Activated naive CD8-positive, alpha-beta T cell (primary cell): Measurements from ENCODE around the gene NPIPA3.
A peak's percentile ranks its signal among the peaks of the same experiment; 100 is the strongest.
"Not testable (repeated sequence)": the region's sequence is repeated elsewhere in the genome, so short reads cannot be mapped to it uniquely, and the experiment has no call there.

Source experiments
- H3K27ac Mint-ChIP-seq: one replicate; pipeline ENCODE4 v1.8.0; 2021; ENCODE audit warnings: mixed read lengths
- H3K27me3 Mint-ChIP-seq: one replicate; pipeline ENCODE4 v1.8.0; 2021; ENCODE audit warnings: mixed read lengths
- H3K36me3 Mint-ChIP-seq: one replicate; pipeline ENCODE4 v1.8.0; 2021; ENCODE audit warnings: mixed read lengths
- H3K4me1 Mint-ChIP-seq: one replicate; pipeline ENCODE4 v1.8.0; 2021; ENCODE audit warnings: low read depth, mixed read lengths
- H3K4me3 Mint-ChIP-seq: one replicate; pipeline ENCODE4 v1.8.0; 2021; ENCODE audit warnings: mild to moderate bottlenecking, mixed read lengths
- H3K9me3 Mint-ChIP-seq: one replicate; pipeline ENCODE4 v1.8.0; 2021; ENCODE audit warnings: low read depth, mixed read lengths

The NPIPA3 gene

GRCh38 chr16:14703156-14704011, at the start of gene NPIPA3:
NPIPA3 (plus strand) TSS chr16:14703411; CDS start chr16:14708944, 5,533 bp downstream.
- not testable (repeated sequence) for H3K36me3 Mint-ChIP-seq, H3K4me1 Mint-ChIP-seq, H3K27me3 Mint-ChIP-seq, H3K27ac Mint-ChIP-seq, H3K9me3 Mint-ChIP-seq, H3K4me3 Mint-ChIP-seq

GRCh38 chr16:14658063-14658462, 45.1 kb upstream of the NPIPA3 start:
- Mint-ChIP-seq H3K9me3 (no peaks in the 10 kb centered on the region), H3K4me1 (peaks cover 5% of the 10 kb centered on the region), H3K4me3 (no peak overlapping the region), H3K36me3 (no peaks in the 10 kb centered on the region), H3K27ac (peak overlapping the region; percentile 28), H3K27me3 (no peaks in the 10 kb centered on the region)

GRCh38 chr16:14667347-14668266, 35.6 kb upstream of the NPIPA3 start:
- Mint-ChIP-seq H3K9me3 (no peaks in the 10 kb centered on the region), H3K4me1 (peaks cover 3% of the 10 kb centered on the region), H3K4me3 (no peak overlapping the region), H3K27me3 (no peaks in the 10 kb centered on the region), H3K36me3 (peaks cover 5% of the 10 kb centered on the region), H3K27ac (no peak overlapping the region)

GRCh38 chr16:14668556-14669223, 34.5 kb upstream of the NPIPA3 start:
- H3K9me3 Mint-ChIP-seq, result no peaks in the 10 kb centered on the region
- no peaks in the 10 kb centered on the region for H3K27me3 Mint-ChIP-seq
- H3K27ac Mint-ChIP-seq, result no peak overlapping the region
- H3K36me3 Mint-ChIP-seq, result peaks cover 5% of the 10 kb centered on the region
- H3K4me3 Mint-ChIP-seq, result no peak overlapping the region
- H3K4me1 Mint-ChIP-seq, result peaks cover 3% of the 10 kb centered on the region

- peaks cover 5% of the 10 kb centered on the region for H3K36me3 Mint-ChIP-seq
- H3K4me1 Mint-ChIP-seq, result peaks cover 3% of the 10 kb centered on the region
- no peak overlapping the region for H3K4me3 Mint-ChIP-seq
- H3K9me3 Mint-ChIP-seq, result no peaks in the 10 kb centered on the region
- no peak overlapping the region for H3K27ac Mint-ChIP-seq
- H3K27me3 Mint-ChIP-seq, result no peaks in the 10 kb centered on the region
These were observed 33.4 kb upstream of the NPIPA3 start for GRCh38 chr16:14669776-14670175.

GRCh38 chr16:14672403-14672971, 30.7 kb upstream of the NPIPA3 start:
- Mint-ChIP-seq H3K27me3 (no peaks in the 10 kb centered on the region), H3K36me3 (peaks cover 2% of the 10 kb centered on the region), H3K4me3 (no peak overlapping the region), H3K9me3 (no peaks in the 10 kb centered on the region), H3K27ac (no peak overlapping the region), H3K4me1 (peaks cover 3% of the 10 kb centered on the region)

GRCh38 chr16:14676633-14677032, 26.6 kb upstream of the NPIPA3 start:
- Mint-ChIP-seq H3K27me3 (peaks cover 3% of the 10 kb centered on the region), H3K27ac (no peak overlapping the region), H3K9me3 (no peaks in the 10 kb centered on the region), H3K36me3 (no peaks in the 10 kb centered on the region), H3K4me1 (peaks cover 3% of the 10 kb centered on the region), H3K4me3 (no peak overlapping the region)

- Mint-ChIP-seq H3K9me3 (no peaks in the 10 kb centered on the region), H3K27ac (no peak overlapping the region), H3K4me3 (no peak overlapping the region), H3K36me3 (no peaks in the 10 kb centered on the region), H3K4me1 (peaks cover under 1% of the 10 kb centered on the region), H3K27me3 (peaks cover 3% of the 10 kb centered on the region)
These were observed 25.6 kb upstream of the NPIPA3 start for GRCh38 chr16:14677627-14678026.

GRCh38 chr16:14678748-14679497, 24.3 kb upstream of the NPIPA3 start:
- Mint-ChIP-seq H3K4me1 (no peaks in the 10 kb centered on the region), H3K9me3 (no peaks in the 10 kb centered on the region), H3K27ac (no peak overlapping the region), H3K27me3 (peaks cover 3% of the 10 kb centered on the region), H3K4me3 (no peak overlapping the region), H3K36me3 (no peaks in the 10 kb centered on the region)

GRCh38 chr16:14680396-14680795, 22.8 kb upstream of the NPIPA3 start:
- not testable (repeated sequence) for H3K4me1 Mint-ChIP-seq, H3K4me3 Mint-ChIP-seq, H3K9me3 Mint-ChIP-seq, H3K27me3 Mint-ChIP-seq, H3K27ac Mint-ChIP-seq, H3K36me3 Mint-ChIP-seq

- Mint-ChIP-seq H3K27ac (no peak overlapping the region), H3K36me3 (no peaks in the 10 kb centered on the region), H3K4me3 (no peak overlapping the region), H3K4me1 (no peaks in the 10 kb centered on the region), H3K27me3 (peaks cover 3% of the 10 kb centered on the region), H3K9me3 (no peaks in the 10 kb centered on the region)
These were observed 22.1 kb upstream of the NPIPA3 start for GRCh38 chr16:14681115-14681514.

GRCh38 chr16:14682121-14682520, 21.1 kb upstream of the NPIPA3 start:
- Mint-ChIP-seq H3K9me3 (no peaks in the 10 kb centered on the region), H3K27ac (no peak overlapping the region), H3K4me3 (no peak overlapping the region), H3K27me3 (peaks cover 3% of the 10 kb centered on the region), H3K4me1 (no peaks in the 10 kb centered on the region), H3K36me3 (no peaks in the 10 kb centered on the region)

- not testable (repeated sequence) for H3K4me1 Mint-ChIP-seq, H3K36me3 Mint-ChIP-seq, H3K27me3 Mint-ChIP-seq, H3K9me3 Mint-ChIP-seq, H3K27ac Mint-ChIP-seq, H3K4me3 Mint-ChIP-seq
These were observed 17.1 kb upstream of the NPIPA3 start for GRCh38 chr16:14685870-14686793.
